HG03039 (cell line): ENCODE data around the gene ZNF587B.
A peak's percentile ranks its signal among the peaks of the same experiment; 100 is the strongest.
"Not testable (repeated sequence)": the region's sequence is repeated elsewhere in the genome, so short reads cannot be mapped to it uniquely, and the experiment has no call there.

ENCODE experiments used
- ATAC-seq: cut with Tn5 transposase; IDR thresholded peaks from one replicate; pipeline ENCODE4 v1.9.1; 2021; ENCODE audit warnings: mild to moderate bottlenecking, moderate library complexity; ENCODE audit not compliant: unreplicated experiment

ZNF587B gene

GRCh38 chr19:57817976-57818375 is 12.1 kb upstream of the ZNF587B start:
- no peak for ATAC-seq

DNA sequence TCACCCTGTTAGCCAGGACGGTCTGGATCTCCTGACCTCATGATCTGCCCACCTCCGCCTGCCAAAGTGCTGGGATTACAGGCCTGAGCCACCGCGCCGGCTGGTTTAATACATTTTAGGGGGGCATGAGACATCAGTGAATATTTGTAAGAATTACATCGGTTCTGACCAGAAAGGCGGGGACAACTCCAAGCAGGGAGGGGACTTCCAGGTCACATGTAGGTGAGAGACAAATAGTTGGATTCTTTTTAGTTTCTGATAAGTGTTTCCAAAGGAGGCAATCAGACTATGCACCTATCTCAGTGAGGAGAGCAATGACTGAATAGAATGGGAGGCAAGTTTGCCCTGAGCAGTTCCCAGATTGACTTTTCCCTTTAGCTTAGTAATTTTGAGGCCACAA is 11.7 kb upstream of the ZNF587B start:
- no peak for ATAC-seq

DNA sequence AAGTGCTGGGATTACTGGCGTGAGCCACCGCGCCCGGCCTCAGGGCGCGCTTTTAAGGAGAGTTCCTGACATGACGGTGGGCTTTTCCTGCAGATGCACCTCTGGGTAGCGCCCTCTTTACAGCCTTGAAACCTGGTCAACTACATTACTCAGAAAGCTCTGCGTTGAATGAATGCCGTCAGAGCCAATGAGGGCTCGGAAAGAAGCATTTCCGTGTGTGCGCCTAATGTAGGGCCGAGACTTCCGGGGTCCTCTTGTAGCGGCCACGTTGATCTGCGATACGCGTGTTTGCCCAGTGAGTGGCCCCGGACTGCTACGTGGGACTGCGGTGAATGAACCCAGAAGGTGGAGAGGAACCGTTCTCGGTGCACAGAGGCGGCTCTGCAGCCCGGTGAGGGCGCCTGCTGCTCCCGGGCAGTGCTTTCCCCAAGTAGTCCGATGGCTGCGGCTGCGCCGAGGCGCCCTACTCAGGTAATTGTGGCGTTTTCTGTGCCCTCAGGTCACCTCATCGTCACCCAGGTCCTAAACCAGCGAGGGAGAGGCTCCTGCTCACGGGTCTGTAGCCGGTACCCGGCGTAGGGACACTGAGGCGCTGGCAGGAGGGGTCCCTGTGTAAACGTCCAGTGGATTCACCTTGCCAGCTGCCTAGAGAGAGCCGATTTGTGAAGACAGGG is 10.5 kb upstream of the ZNF587B start:
- peak; percentile 69 for ATAC-seq

GRCh38 chr19:57820599-57820998 is 9.5 kb upstream of the ZNF587B start:
- no peak for ATAC-seq

GRCh38 chr19:57821095-57821494 is 9.0 kb upstream of the ZNF587B start:
- ATAC-seq: not testable (repeated sequence)

- ATAC-seq: not testable (repeated sequence)
Measured at GRCh38 chr19:57821501-57821900, 8.6 kb upstream of the ZNF587B start.

GRCh38 chr19:57823155-57823554 is 6.9 kb upstream of the ZNF587B start:
- not testable (repeated sequence) for ATAC-seq

DNA sequence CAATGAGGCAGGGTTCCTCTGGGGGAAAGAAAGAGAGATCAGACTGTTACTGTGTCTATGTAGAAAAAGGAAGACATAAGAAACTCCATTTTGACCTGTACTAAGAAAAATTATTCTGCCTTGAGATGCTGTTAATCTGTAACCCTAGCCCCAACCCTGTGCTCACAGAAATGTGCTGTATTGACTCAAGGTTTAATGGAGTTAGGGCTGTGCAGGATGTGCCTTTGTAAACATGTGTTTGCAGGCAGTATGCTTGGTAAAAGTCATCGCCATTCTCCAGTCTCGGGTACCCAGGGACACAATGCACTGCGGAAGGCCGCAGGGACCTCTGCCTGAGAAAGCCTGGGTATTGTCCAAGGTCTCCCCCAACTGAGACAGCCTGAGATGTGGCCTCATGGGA is 6.5 kb upstream of the ZNF587B start:
- not testable (repeated sequence) for ATAC-seq

- no peak for ATAC-seq
Measured at GRCh38 chr19:57825511-57825910, 4.6 kb upstream of the ZNF587B start.

- ATAC-seq: no peak
Measured at GRCh38 chr19:57829316-57829715, 783 bp upstream of the ZNF587B start.

GRCh38 chr19:57836991-57837390 is 6.9 kb downstream of the ZNF587B start:
- not testable (repeated sequence) for ATAC-seq

DNA sequence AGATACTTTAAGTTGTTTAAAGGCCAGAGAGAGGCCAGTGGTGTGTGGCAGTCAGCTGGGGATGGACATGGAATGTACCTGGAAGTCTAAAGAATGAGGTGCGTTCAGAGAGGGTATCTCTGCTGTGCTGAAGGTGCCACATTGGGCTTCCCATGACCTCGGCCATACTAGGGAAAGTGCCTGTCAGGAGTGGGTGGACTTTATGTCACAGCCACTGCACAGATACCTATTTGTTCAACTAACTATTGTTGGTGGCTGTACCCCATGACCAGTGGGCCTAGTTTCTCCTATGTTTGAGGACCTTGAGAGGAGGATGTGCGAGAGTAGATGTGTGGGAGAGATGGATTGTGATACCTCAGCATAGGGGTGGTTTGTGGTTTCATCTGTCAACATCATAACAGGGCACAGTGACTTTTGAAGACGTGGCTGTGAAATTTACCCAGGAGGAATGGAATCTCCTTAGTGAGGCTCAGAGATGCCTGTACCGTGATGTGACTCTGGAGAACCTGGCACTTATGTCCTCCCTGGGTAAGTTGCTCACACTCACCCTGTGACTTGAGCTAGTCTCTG is 8.6 kb downstream of the ZNF587B start:
- ATAC-seq: not testable (repeated sequence)

DNA sequence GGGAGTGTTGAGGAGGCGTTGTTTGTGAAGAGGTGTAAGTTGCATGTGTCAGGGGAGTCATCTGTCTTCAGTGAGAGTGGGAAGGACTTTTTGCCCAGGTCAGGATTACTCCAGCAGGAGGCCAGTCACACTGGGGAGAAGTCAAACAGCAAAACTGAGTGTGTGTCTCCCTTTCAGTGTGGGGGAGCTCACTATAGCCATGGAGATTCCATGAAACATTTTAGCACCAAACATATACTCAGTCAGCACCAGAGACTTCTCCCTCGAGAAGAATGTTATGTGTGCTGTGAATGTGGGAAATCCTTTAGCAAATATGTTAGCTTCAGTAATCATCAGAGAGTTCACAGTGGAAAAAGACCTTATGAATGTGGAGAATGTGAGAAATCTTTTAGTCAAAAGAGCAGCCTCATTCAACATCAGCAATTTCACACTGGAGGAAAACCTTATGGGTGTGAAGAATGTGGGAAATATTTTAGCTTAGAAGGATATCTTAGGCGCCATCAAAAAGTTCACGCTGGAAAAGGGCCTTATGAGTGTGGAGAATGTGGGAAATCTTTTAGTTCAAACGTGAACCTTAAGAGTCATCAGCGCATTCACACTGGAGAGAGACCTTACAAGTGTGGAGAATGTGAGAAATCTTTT is 11.1 kb downstream of the ZNF587B start:
- ATAC-seq: no peak

DNA sequence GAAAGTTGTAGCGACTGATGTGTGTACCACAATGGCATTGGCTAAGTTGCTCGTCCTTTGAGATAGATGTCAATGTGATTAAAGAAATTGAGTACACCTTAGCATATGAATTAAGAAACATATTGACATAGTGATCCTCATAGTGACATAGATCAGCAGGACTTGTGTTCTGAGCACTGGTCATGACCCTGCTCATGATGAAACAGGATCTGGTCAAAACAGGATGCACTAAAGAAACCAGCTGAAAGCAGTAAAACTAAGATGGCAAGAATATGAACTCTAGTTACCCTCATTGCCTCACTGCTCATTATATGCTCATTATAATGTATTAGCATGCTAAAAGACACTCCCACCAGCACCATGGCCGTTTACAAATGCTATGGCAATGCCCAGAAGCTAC is 17.1 kb downstream of the ZNF587B start:
- not testable (repeated sequence) for ATAC-seq

DNA sequence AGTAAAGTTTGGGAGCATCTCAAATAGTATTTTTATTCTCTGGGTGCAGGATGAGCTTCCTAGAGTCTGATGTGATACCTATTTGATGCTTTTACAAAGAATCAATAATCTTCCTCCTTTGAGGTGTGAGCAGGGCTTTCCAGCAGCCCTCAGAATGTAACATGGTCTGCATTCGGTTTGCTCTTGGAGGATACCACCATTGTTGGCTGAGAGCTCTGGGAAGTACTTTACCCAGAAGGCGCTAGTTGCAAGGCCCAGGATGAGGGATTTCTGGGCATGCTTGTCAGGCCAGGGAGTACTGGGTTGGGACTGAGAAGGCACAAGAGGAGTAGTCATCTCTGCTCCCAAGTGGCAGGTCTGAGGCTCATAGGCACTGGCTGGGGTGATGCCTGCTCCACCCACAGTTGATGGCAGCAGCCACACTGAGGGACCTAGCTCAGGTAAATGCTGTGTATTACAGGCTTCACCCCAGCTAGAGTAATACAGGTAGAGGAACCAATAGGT is 19.1 kb downstream of the ZNF587B start:
- peak; percentile 23 for ATAC-seq

DNA sequence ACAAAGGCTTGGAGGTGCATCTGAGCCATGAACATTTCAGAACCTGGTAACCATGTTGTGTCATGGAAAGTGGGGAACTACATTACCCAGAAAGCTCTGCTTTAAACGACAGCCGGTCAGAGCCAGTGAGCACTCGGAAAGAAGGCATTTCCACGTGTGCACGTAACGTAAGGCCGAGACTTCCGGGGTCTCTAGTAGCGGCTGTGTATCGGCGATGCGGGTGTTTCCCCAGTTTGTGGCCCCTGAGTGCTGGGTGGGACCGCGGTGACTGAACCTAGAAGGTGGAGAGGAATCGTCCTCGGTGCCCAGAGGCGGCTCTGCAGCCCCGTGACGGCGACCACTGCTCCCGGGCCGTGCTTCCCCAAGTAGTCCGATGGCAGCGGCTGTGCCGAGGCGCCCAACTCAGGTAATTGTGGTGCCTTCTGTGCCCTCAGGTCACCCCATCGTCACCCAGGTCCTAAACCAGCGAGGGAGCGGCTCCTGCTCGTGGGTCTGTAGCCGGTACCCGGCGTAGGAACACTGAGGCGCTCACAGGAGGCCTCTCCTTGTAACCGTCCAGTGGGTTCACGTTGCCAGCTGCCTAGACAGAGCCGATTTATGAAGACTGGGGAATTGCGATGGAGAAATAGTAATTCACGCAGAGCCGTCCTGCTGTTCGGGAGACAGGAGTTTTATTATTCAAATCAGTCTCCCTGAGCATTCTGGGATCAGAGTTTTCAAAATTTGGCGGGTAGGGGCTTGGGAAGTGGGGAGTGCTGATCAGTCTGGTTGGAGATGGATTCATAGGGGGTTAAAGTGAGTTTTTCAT is 19.8 kb downstream of the ZNF587B start, which contains the start of gene ZNF587:
Gene ZNF587 (plus strand): TSS at position 194 of the 808 bp plus-strand sequence. CDS start 180 bp downstream, at position 374.
- ATAC-seq: peak; percentile 94

DNA sequence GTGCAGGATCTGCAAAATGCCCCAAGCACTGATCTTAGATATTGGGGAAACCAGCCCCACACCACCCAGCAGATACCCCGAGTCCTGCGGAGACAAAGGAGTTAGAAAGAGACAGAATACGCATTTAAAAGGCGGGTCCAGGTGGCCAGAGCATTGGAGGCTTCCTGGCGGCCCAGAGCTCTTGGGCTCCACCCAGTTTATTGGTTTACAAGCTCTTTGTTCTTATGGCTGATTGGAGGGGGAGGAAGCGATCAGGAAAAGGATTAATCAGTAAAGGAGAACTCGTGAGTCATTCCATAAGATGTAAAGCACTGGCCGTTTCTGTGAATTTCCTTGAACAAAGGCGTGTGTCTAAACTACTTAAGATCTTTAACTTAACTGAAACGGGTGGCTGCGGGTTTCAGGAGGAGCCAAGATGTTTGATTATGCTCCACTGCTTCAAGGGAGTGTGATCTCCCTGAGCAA is 20.5 kb downstream of the ZNF587B start:
- ATAC-seq: no peak

GRCh38 chr19:57851812-57852603 is 21.9 kb downstream of the ZNF587B start:
- not testable (repeated sequence) for ATAC-seq

DNA sequence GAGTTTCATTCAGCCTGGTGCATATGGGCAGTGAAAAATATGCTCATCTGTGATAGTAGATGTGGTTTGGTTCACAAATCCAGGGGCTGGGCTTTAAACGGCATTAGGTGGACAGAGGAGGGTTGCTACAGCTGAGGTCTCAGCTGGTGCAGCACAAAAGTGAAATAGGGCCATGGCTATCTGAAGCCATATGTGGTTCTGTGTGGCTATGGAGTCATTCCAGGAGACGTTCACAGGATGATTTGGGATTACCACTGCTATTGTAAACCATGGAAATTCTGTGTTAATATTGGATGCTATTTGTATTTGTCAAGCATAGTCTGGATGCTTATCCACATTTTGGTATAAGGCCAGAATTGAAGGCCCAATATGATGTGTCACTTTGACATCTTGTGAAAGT is 24.0 kb downstream of the ZNF587B start:
- not testable (repeated sequence) for ATAC-seq

- not testable (repeated sequence) for ATAC-seq
Measured at GRCh38 chr19:57862351-57862750, 32.3 kb downstream of the ZNF587B start.
